IMR-90 (cell line): ENCODE results near the gene ADGB. TPM values are rescaled to one million over a fixed set of nuclear protein-coding genes. Genes with fewer than 3 reads are reported as not detected.

ENCODE experiments used
- ATAC-seq: fragments of 200-7000 bp; cut with Tn5 transposase; 2 replicates; pipeline ENCODE4 v1.9.1; 2020; ENCODE audit warnings: low read depth, mild to moderate bottlenecking, moderate library complexity
- BruUV-seq: library from RNA; stranded (reverse); fragments of 400-500 nt; replicated peaks from 2 replicates; lab custom pipeline; 2021; lab: Mats Ljungman, UMichigan
- CTCF ChIA-PET: fragments of 300-600 bp; formaldehyde crosslinking; extraction: SDS; loops from one replicate; lab custom pipeline; 2021; ENCODE audit warnings: antibody characterized with exemption; lab: Yijun Ruan, JAX
- POLR2A ChIA-PET: fragments of 300-600 bp; sonication (Branson Sonifier 250); formaldehyde crosslinking; loops from one replicate; lab custom pipeline; 2022; ENCODE audit warnings: antibody characterized with exemption; ENCODE audit not compliant: unreplicated experiment; lab: Charles Lee
- DNase-seq: peaks from one replicate; pipeline ENCODE4 v3.0.0; 2013
- H2AFZ ChIP-seq: replicated peaks from 2 replicates; pipeline ENCODE3; 2013; ENCODE audit warnings: low read length, mild to moderate bottlenecking; ENCODE audit not compliant: poor library complexity
- H2AK5ac ChIP-seq: 2 replicates; pipeline ENCODE4 v1.6.1; 2013; ENCODE audit warnings: low read depth, low read length, inconsistent platforms
- H2AK9ac ChIP-seq: replicated peaks from 2 replicates; pipeline ENCODE3; 2013; ENCODE audit warnings: mild to moderate bottlenecking, low read depth, low read length, moderate library complexity; ENCODE audit not compliant: poor library complexity
- H2BK120ac ChIP-seq: 2 replicates; pipeline ENCODE4 v1.6.1; 2013; ENCODE audit warnings: low read depth, low read length, inconsistent platforms
- H2BK15ac ChIP-seq: 3 replicates; pipeline ENCODE4 v1.6.1; 2013; ENCODE audit warnings: low read depth, low read length, inconsistent platforms
- H2BK20ac ChIP-seq: 2 replicates; pipeline ENCODE4 v1.6.1; 2013; ENCODE audit warnings: low read depth, mild to moderate bottlenecking, inconsistent platforms, low read length, moderate library complexity
- H2BK5ac ChIP-seq: 2 replicates; pipeline ENCODE4 v1.6.1; 2013; ENCODE audit warnings: mild to moderate bottlenecking, low read depth, low read length, inconsistent platforms; ENCODE audit not compliant: poor library complexity, severe bottlenecking
- H3K14ac ChIP-seq: replicated peaks from 2 replicates; pipeline ENCODE4 v1.6.1; 2013; ENCODE audit warnings: low read depth, low read length, inconsistent platforms
- H3K18ac ChIP-seq: 2 replicates; pipeline ENCODE4 v1.6.1; 2013; ENCODE audit warnings: low read depth, low read length, control low read depth
- H3K23ac ChIP-seq: 2 replicates; pipeline ENCODE4 v1.6.1; 2013; ENCODE audit warnings: low read depth, low read length, inconsistent platforms
- H3K27ac ChIP-seq: 2 replicates; pipeline ENCODE4 v1.5.1; 2013; ENCODE audit warnings: mild to moderate bottlenecking, control low read depth, low read length; ENCODE audit not compliant: insufficient read depth
- H3K27me3 ChIP-seq: 2 replicates; pipeline ENCODE4 v1.6.1; 2013; ENCODE audit warnings: low read length; ENCODE audit not compliant: control insufficient read depth, insufficient read depth
- H3K36me3 ChIP-seq: 2 replicates; pipeline ENCODE4 v1.6.1; 2013; ENCODE audit warnings: low read length, mixed read lengths; ENCODE audit not compliant: control insufficient read depth, insufficient read depth
- H3K4ac ChIP-seq: 2 replicates; pipeline ENCODE4 v1.6.1; 2013; ENCODE audit warnings: low read depth, low read length, inconsistent platforms
- H3K4me1 ChIP-seq: 2 replicates; pipeline ENCODE4 v1.6.1; 2013; ENCODE audit warnings: low read length, mixed read lengths; ENCODE audit not compliant: control insufficient read depth, insufficient read depth
- H3K4me2 ChIP-seq: 2 replicates; pipeline ENCODE4 v1.6.1; 2013; ENCODE audit warnings: low read depth, mild to moderate bottlenecking, control low read depth, low read length, moderate library complexity
- H3K4me3 ChIP-seq: 2 replicates; pipeline ENCODE4 v1.5.1; 2013; ENCODE audit warnings: low read depth, mild to moderate bottlenecking, control low read depth, low read length, moderate library complexity; ENCODE audit not compliant: insufficient read depth
- H3K56ac ChIP-seq: 2 replicates; pipeline ENCODE4 v1.6.1; 2013; ENCODE audit warnings: low read length, inconsistent platforms; ENCODE audit not compliant: insufficient read depth; ENCODE audit errors: extremely low read depth
- H3K79me1 ChIP-seq, 2 experiments: 2 replicates each; pipeline ENCODE4 v1.6.1; 2013; ENCODE audit warnings: low read length in 2 of 2, inconsistent platforms in 1 of 2, low read depth in 1 of 2
- H3K9ac ChIP-seq: 2 replicates; pipeline ENCODE4 v1.6.1; 2013; ENCODE audit warnings: low read depth, low read length, control low read depth
- H3K9me1 ChIP-seq: 2 replicates; pipeline ENCODE4 v1.6.1; 2013; ENCODE audit warnings: low read length, inconsistent platforms; ENCODE audit not compliant: insufficient read depth
- H3K9me3 ChIP-seq: 2 replicates; pipeline ENCODE4 v1.6.1; 2013; ENCODE audit warnings: low read length; ENCODE audit not compliant: control insufficient read depth, insufficient read depth
- H4K20me1 ChIP-seq: 2 replicates; pipeline ENCODE4 v1.6.1; 2013; ENCODE audit warnings: low read length, inconsistent platforms; ENCODE audit not compliant: insufficient read depth
- H4K5ac ChIP-seq: 2 replicates; pipeline ENCODE4 v1.6.1; 2013; ENCODE audit warnings: mild to moderate bottlenecking, low read depth, low read length, control low read depth
- H4K8ac ChIP-seq, 2 experiments: 2 replicates each; pipeline ENCODE4 v1.6.1; 2013; ENCODE audit warnings: low read depth in 2 of 2, low read length in 2 of 2, control low read depth in 1 of 2, inconsistent platforms in 1 of 2
- H4K91ac ChIP-seq: 2 replicates; pipeline ENCODE4 v1.6.1; 2013; ENCODE audit warnings: low read depth, low read length, inconsistent platforms; ENCODE audit not compliant: insufficient read depth
- ELK1 ChIP-seq: fragments of 150-350 bp; IDR thresholded peaks from 2 replicates; pipeline ENCODE4 v1.6.1; 2016; ENCODE audit warnings: low read depth, mild to moderate bottlenecking, low read length, moderate library complexity, borderline replicate concordance
- MAFK ChIP-seq: IDR thresholded peaks from 2 replicates; pipeline ENCODE4 v1.6.1; 2012; ENCODE audit warnings: low read depth, low read length, improper control_type of control experiment
- MXI1 ChIP-seq: IDR thresholded peaks from 2 replicates; pipeline ENCODE4 v1.6.1; 2012; ENCODE audit warnings: low read depth, mild to moderate bottlenecking, low read length, moderate library complexity, borderline replicate concordance
- POLR2A ChIP-seq: IDR thresholded peaks from 2 replicates; pipeline ENCODE4 v1.6.1; 2012; ENCODE audit warnings: mild to moderate bottlenecking, low read depth, low read length
- USF2 ChIP-seq: fragments of 150-350 bp; IDR thresholded peaks from 2 replicates; pipeline ENCODE4 v1.6.1; 2017; ENCODE audit warnings: mild to moderate bottlenecking, antibody characterized with exemption, low read length, low read depth
- WGBS, 2 experiments: methylation state at CpG; one replicate each; pipeline versions ENCODE4 v1.1.5 to v1.1.7; 2013; ENCODE audit warnings: missing lambda C conversion rate in 2 of 2; ENCODE audit not compliant: insufficient read length in 1 of 2; ENCODE audit errors: extremely low coverage in 2 of 2; 5-methylcytosine and 5-hydroxymethylcytosine counted together
- dilution Hi-C: fragments of 300-500 bp; cut with HindIII; formaldehyde crosslinking; loops from one replicate; pipeline ENCODE4 v1.14.3; 2018; ENCODE audit warnings: low sequenced_read_pairs; ENCODE audit not compliant: unreplicated experiment
- in situ Hi-C: fragments of 300-500 bp; cut with MboI; formaldehyde crosslinking; loops from 3 replicates; pipeline ENCODE4 v1.14.3; 2019; ENCODE audit warnings: low sequenced_read_pairs, inconsistent platforms, mixed read lengths
- intact Hi-C: fragments of 100-400 bp; cut with micrococcal nuclease; formaldehyde crosslinking; loops from 2 replicates; pipeline ENCODE4 v1.10.0; 2022
- polyA plus RNA-seq, 3 experiments: library from polyadenylated mRNA; depleted of rRNA; stranded (reverse); fragments of >200 nt; gene quantifications; 2 replicates each; pipeline ENCODE4 v1.2.3, GENCODE V29; 2012; ENCODE audit warnings: low replicate concordance in 1 of 3
- total RNA-seq: library from RNA; depleted of rRNA; stranded (reverse); fragments of >200 nt; gene quantifications from 2 replicates; pipeline ENCODE4 v1.2.3, GENCODE V29; 2012

Gene ADGB
- total and polyA plus RNA-seq, 2 of the 4 experiments (the other 2 are of a cell fraction): not detected

GRCh38 chr6:146590492-146590891 is 8.3 kb upstream of the ADGB start:
- H3K9ac ChIP-seq: no peak overlapping the region
- H2AK5ac ChIP-seq: no peak overlapping the region
- H4K5ac ChIP-seq: no peak overlapping the region
- H3K4ac ChIP-seq: no peak overlapping the region
- H2BK120ac ChIP-seq: no peak overlapping the region
- H3K9me1 ChIP-seq: no peaks in the 10 kb centered on the region
- H3K23ac ChIP-seq: no peak overlapping the region
- H3K56ac ChIP-seq: no peak overlapping the region
- H3K4me3 ChIP-seq: no peak overlapping the region
- H3K27me3 ChIP-seq: peaks cover 2% of the 10 kb centered on the region; the same call in 1 of the 2 replicates
- no peak overlapping the region for H4K91ac ChIP-seq
- H3K79me1 ChIP-seq: no peaks in the 10 kb centered on the region
- no peaks in the 10 kb centered on the region for H4K20me1 ChIP-seq
- dilution Hi-C loops: no loop called here
- H3K18ac ChIP-seq: no peak overlapping the region
- no peaks in the 10 kb centered on the region for H3K36me3 ChIP-seq
- DNase-seq (no peak), ATAC-seq (no peak)
- no peak overlapping the region for H2BK15ac ChIP-seq
- TF ChIP-seq USF2: no peak
- no peak for TF ChIP-seq POLR2A
- no peak for TF ChIP-seq MXI1
- TF ChIP-seq MAFK: no peak
- TF ChIP-seq ELK1: no peak
- intact Hi-C loops: no loop called here
- H4K8ac ChIP-seq: no peak overlapping the region
- H3K4me1 ChIP-seq: no peaks in the 10 kb centered on the region
- H2AFZ ChIP-seq: no peak overlapping the region
- no CpG with 5 or more reads among the region's 1 CpG for whole genome bisulfite sequencing, 2 experiments
- H2BK5ac ChIP-seq: no peak overlapping the region
- no peak overlapping the region for H3K4me2 ChIP-seq
- no peak overlapping the region for H3K14ac ChIP-seq
- CTCF ChIA-PET: no interaction called here
- H2AK9ac ChIP-seq: no peak overlapping the region
- in situ Hi-C loops: no loop called here
- POLR2A ChIA-PET: no interaction called here
- no peak overlapping the region for H2BK20ac ChIP-seq
- no peaks in the 10 kb centered on the region for H3K9me3 ChIP-seq
- BruUV-seq: no TSS peak
- no peak overlapping the region for H3K27ac ChIP-seq
